GM23338 (cell line): ENCODE results near the gene CEBPE. TPM values are rescaled to one million over a fixed set of nuclear protein-coding genes. Genes with fewer than 3 reads are reported as not detected.
"Not testable (repeated sequence)": the region's sequence is repeated elsewhere in the genome, so short reads cannot be mapped to it uniquely, and the experiment has no call there.

Experiments
- ATAC-seq: fragments of 200-7000 bp; cut with Tn5 transposase; 3 replicates; pipeline ENCODE4 v1.9.1; 2020
- DNase-seq: peaks from one replicate; pipeline ENCODE4 v3.0.0-alpha.2; 2015; ENCODE audit warnings: low spot score
- H2AFZ ChIP-seq: fragments of 200-600 bp; sonication (generic); 2 replicates; pipeline ENCODE4 v1.8.0; 2016; ENCODE audit warnings: antibody characterized with exemption, mild to moderate bottlenecking, moderate library complexity
- H3F3A ChIP-seq: fragments of 200-600 bp; sonication (generic); replicated peaks from 2 replicates; pipeline ENCODE4 v1.8.0; 2017; ENCODE audit warnings: antibody characterized with exemption, mixed run types, low read depth
- H3K27ac ChIP-seq: fragments of 200-600 bp; sonication (generic); 2 replicates; pipeline ENCODE4 v1.6.1; 2016; ENCODE audit warnings: low read depth
- H3K27me3 ChIP-seq: fragments of 200-600 bp; sonication (generic); 2 replicates; pipeline ENCODE4 v1.8.0; 2016; ENCODE audit warnings: mild to moderate bottlenecking, mixed run types, moderate library complexity; ENCODE audit not compliant: insufficient read depth
- H3K36me3 ChIP-seq: fragments of 200-600 bp; sonication (generic); 2 replicates; pipeline ENCODE4 v1.8.0; 2016; ENCODE audit warnings: mild to moderate bottlenecking; ENCODE audit not compliant: insufficient read depth
- H3K4me1 ChIP-seq: fragments of 200-600 bp; sonication (generic); 2 replicates; pipeline ENCODE4 v1.8.0; 2016; ENCODE audit warnings: mild to moderate bottlenecking, moderate library complexity; ENCODE audit not compliant: insufficient read depth
- H3K4me2 ChIP-seq: fragments of 200-600 bp; sonication (generic); 2 replicates; pipeline ENCODE4 v1.7.1; 2017; ENCODE audit warnings: mixed run types
- H3K4me3 ChIP-seq: fragments of 200-600 bp; sonication (generic); 2 replicates; pipeline ENCODE4 v1.6.1; 2016; ENCODE audit warnings: mixed run types
- H3K79me2 ChIP-seq: fragments of 200-600 bp; sonication (generic); replicated peaks from 2 replicates; pipeline ENCODE4 v1.8.0; 2017; ENCODE audit warnings: mild to moderate bottlenecking; ENCODE audit not compliant: insufficient read depth
- H3K9me2 ChIP-seq: fragments of 200-600 bp; sonication (generic); 2 replicates; pipeline ENCODE4 v1.8.0; 2017; ENCODE audit not compliant: insufficient read depth
- H4K20me1 ChIP-seq: fragments of 200-600 bp; sonication (generic); replicated peaks from 2 replicates; pipeline ENCODE4 v1.8.0; 2017; ENCODE audit warnings: mild to moderate bottlenecking; ENCODE audit not compliant: insufficient read depth
- H3K27ac Mint-ChIP-seq: 2 replicates; pipeline ENCODE4 v1.8.0; 2020; ENCODE audit warnings: inconsistent platforms, mild to moderate bottlenecking, moderate library complexity, mixed read lengths
- H3K27me3 Mint-ChIP-seq: 3 replicates; pipeline ENCODE4 v1.8.0; 2022; ENCODE audit warnings: low read depth, mild to moderate bottlenecking, moderate library complexity, mixed read lengths, inconsistent platforms; ENCODE audit not compliant: insufficient read depth, poor library complexity
- H3K36me3 Mint-ChIP-seq: 3 replicates; pipeline ENCODE4 v1.8.0; 2021; ENCODE audit warnings: low read depth, mild to moderate bottlenecking, inconsistent platforms, moderate library complexity, mixed read lengths
- H3K4me1 Mint-ChIP-seq: 3 replicates; pipeline ENCODE4 v1.8.0; 2020; ENCODE audit warnings: mild to moderate bottlenecking, inconsistent platforms, mixed read lengths
- H3K4me3 Mint-ChIP-seq: 3 replicates; pipeline ENCODE4 v1.8.0; 2021; ENCODE audit warnings: moderate library complexity, mild to moderate bottlenecking, inconsistent platforms, mixed read lengths
- H3K9me3 Mint-ChIP-seq: 3 replicates; pipeline ENCODE4 v1.8.0; 2020; ENCODE audit warnings: moderate library complexity, mild to moderate bottlenecking, inconsistent platforms, mixed read lengths
- CREB1 ChIP-seq: fragments of 250-450 bp; sonication (Bioruptor Pico); IDR thresholded peaks from 2 replicates; pipeline ENCODE4 v1.5.0; 2020; ENCODE audit warnings: low read depth, mild to moderate bottlenecking, moderate library complexity
- ETS1 ChIP-seq: IDR thresholded peaks from 2 replicates; pipeline ENCODE4 v1.6.1; 2016; ENCODE audit warnings: antibody characterized with exemption
- EZH2 ChIP-seq: fragments of 200-600 bp; sonication (generic); IDR thresholded peaks from one replicate; pipeline ENCODE4 v1.8.0; 2017; ENCODE audit warnings: antibody characterized with exemption, mild to moderate bottlenecking, low read depth; ENCODE audit not compliant: unreplicated experiment
- JUNB ChIP-seq: IDR thresholded peaks from one replicate; pipeline ENCODE4 v1.6.1; 2016; ENCODE audit warnings: antibody characterized with exemption; ENCODE audit not compliant: unreplicated experiment
- NANOG ChIP-seq: IDR thresholded peaks from 2 replicates; pipeline ENCODE4 v1.6.1; 2016; ENCODE audit warnings: antibody characterized with exemption, borderline replicate concordance
- POLR2AphosphoS5 ChIP-seq: IDR thresholded peaks from 2 replicates; pipeline ENCODE4 v1.6.1; 2016; ENCODE audit warnings: antibody characterized with exemption, low read depth
- REST ChIP-seq: IDR thresholded peaks from one replicate; pipeline ENCODE4 v1.6.1; 2018; ENCODE audit warnings: antibody characterized with exemption; ENCODE audit not compliant: unreplicated experiment
- STAT1 ChIP-seq: IDR thresholded peaks from one replicate; pipeline ENCODE4 v1.6.1; 2016; ENCODE audit warnings: antibody characterized with exemption; ENCODE audit not compliant: unreplicated experiment
- ZNF114 ChIP-seq: fragments of 250-450 bp; sonication (Bioruptor Pico); IDR thresholded peaks from 2 replicates; pipeline ENCODE4 v1.5.0; 2020; ENCODE audit warnings: mild to moderate bottlenecking, moderate library complexity
- ZNF462 ChIP-seq: fragments of 250-450 bp; sonication (Bioruptor Pico); IDR thresholded peaks from 2 replicates; pipeline ENCODE4 v1.5.0; 2020; ENCODE audit warnings: mild to moderate bottlenecking, moderate library complexity
- polyA plus RNA-seq: library from polyadenylated mRNA; unstranded; fragments of >200 nt; fragmentation: Nextera tagmentation; extraction: Ambion mirVana; gene quantifications from 2 replicates; pipeline ENCODE4 v1.2.1, GENCODE V29; 2016
- total RNA-seq: library from RNA; depleted of rRNA; stranded (reverse); fragments of >200 nt; shearing (Covaris generic); gene quantifications from 2 replicates; pipeline ENCODE4 v1.2.3, GENCODE V29; 2014

CEBPE gene
- total and polyA plus RNA-seq, 2 experiments from 2014 or later: not detected

DNA sequence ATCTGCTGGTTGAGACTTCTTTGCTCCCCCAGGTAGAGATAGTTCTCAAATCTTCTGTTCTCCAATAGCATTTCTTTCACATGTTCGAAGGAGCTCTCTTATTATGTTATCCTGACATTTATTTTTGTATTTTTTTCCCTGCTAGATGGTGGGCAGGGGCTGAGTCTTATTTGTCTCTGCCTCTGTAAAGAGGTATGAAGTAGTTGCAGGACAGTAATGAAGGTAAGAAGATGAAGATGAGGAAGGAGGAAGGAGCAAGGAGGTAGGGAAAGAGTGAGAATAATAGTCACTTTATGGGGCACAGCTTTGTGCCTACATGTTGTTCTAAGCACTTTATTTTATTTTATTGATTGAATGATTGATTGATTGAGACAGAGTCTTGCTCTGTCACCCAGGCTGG, 9.3 kb downstream of the CEBPE start:
- no peak for TF ChIP-seq POLR2AphosphoS5
- TF ChIP-seq STAT1: no peak
- no peak for TF ChIP-seq EZH2
- TF ChIP-seq ZNF114 (CRISPR knock-in tag): no peak
- no peak for TF ChIP-seq JUNB
- no peak for TF ChIP-seq REST
- TF ChIP-seq NANOG: no peak
- no peak for TF ChIP-seq ZNF462 (CRISPR knock-in tag)
- TF ChIP-seq CREB1 (CRISPR knock-in tag): no peak
- no peak for TF ChIP-seq ETS1
- peaks cover 34% of the 10 kb centered on the region for H3K4me1 Mint-ChIP-seq
- no peak for DNase-seq

DNA sequence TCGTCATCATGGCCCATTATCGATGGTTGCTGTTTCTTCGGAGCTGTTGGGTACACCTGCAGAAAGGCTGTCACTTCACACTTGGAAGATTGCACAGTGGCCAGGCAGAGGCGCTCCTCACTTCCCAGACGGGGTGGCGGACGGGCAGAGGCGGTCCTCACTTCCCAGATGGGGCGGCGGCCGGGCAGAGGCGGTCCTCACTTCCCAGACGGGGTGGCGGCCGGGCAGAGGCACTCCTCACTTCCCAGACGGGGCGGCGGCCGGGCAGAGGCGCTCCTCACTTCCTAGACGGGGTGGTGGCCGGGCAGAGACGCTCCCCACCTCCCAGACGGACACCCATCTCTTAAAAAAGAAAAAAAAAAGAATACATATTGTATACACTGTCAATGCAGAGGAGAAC, 10.9 kb downstream of the CEBPE start:
- not testable (repeated sequence) for ATAC-seq, H3K27ac Mint-ChIP-seq, H3K79me2 ChIP-seq, H3K27me3 ChIP-seq, H3K36me3 ChIP-seq, H3K4me3 Mint-ChIP-seq, H3F3A ChIP-seq, H4K20me1 ChIP-seq, H3K27ac ChIP-seq, H3K4me2 ChIP-seq, H3K36me3 Mint-ChIP-seq, H2AFZ ChIP-seq, H3K4me3 ChIP-seq, H3K9me2 ChIP-seq, H3K9me3 Mint-ChIP-seq
- peaks cover 15% of the 10 kb centered on the region for H3K27me3 Mint-ChIP-seq
- DNase-seq: peak; percentile 73
- H3K4me1 ChIP-seq: peaks cover 19% of the 10 kb centered on the region
- H3K4me1 Mint-ChIP-seq: peaks cover 27% of the 10 kb centered on the region

More for the DNA sequence above, 9.3 kb downstream of the CEBPE start:
- H3K9me3 Mint-ChIP-seq: peaks cover 5% of the 10 kb centered on the region; the same call in 2 of the 3 replicates
- Histone ChIP-seq H3K4me3 (no peak overlapping the region), H3K4me1 (peaks cover 20% of the 10 kb centered on the region), H3K27me3 (no peaks in the 10 kb centered on the region), H3K9me2 (0 out of 2 replicates have a peak, but pooled peaks cover 4% of the 10 kb centered on the region), H2AFZ (no peak overlapping the region), H3F3A (no peaks in the 10 kb centered on the region), H3K36me3 (no peaks in the 10 kb centered on the region), H3K79me2 (no peaks in the 10 kb centered on the region), H3K27ac (no peak overlapping the region), H3K4me2 (no peak overlapping the region), H4K20me1 (no peaks in the 10 kb centered on the region)
- H3K36me3 Mint-ChIP-seq: peaks cover 4% of the 10 kb centered on the region; the same call in 1 of the 3 replicates
- H3K4me3 Mint-ChIP-seq: no peak overlapping the region
- no peak for ATAC-seq
- no peak overlapping the region for H3K27ac Mint-ChIP-seq
- H3K27me3 Mint-ChIP-seq: peaks cover 11% of the 10 kb centered on the region
